ENCODE measurements around the gene INSYN2B. TPM values are rescaled to one million over a fixed set of nuclear protein-coding genes. Genes with fewer than 3 reads are reported as not detected.

INSYN2B gene
- total RNA-seq, 4 donors from 2014 or later, result not detected

- Histone ChIP-seq H3K27ac (no peak overlapping the region), H3K4me1 (no peaks in the 10 kb centered on the region), H3K9me3 (no peaks in the 10 kb centered on the region), H3K4me3 (no peak overlapping the region), H3K36me3 (no peaks in the 10 kb centered on the region), H3K27me3 (no peaks in the 10 kb centered on the region)
- ATAC-seq, result no peak
- WGBS, 2 donors (ENCODE audit: low coverage in 1 of 2), result 74 to 93% methylated on average over 2 to 3 of the region's 4 CpGs
- no peak for TF ChIP-seq POLR2A (IDR thresholded peaks at IDR 0.05)
- no peak for TF ChIP-seq CTCF (IDR thresholded peaks at IDR 0.05)
- no peak for TF ChIP-seq POLR2AphosphoS5 (IDR thresholded peaks at IDR 0.05)
- no peak for TF ChIP-seq EP300 (IDR thresholded peaks at IDR 0.05)
Observed at GRCh38 chr5:169897481-169897880, 82.8 kb downstream of the INSYN2B start.

DNA sequence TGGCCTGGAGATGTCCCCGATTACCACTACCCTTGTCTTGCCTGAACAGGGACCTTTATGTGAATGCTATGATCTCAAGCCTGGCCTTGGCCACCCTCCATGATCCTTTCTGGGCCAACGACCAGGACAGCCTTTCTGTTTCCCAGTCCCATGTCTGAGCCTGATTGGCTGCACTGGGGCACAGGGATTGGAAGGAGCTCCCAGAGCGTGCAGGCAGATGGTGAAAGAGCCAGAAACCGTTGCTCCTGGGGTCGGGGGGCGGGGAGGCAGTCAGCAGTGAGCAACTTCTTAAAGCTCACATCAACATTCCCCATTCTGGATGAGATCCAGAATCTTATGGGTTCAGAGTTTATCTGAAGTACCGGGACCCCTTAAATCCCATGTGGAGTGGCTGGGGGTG lies 84.4 kb downstream of the INSYN2B start:
- ATAC-seq, result no peak
- no peak for TF ChIP-seq POLR2A (IDR thresholded peaks at IDR 0.05)
- TF ChIP-seq EP300 (IDR thresholded peaks at IDR 0.05), result no peak
- TF ChIP-seq CTCF (IDR thresholded peaks at IDR 0.05), result no peak
- TF ChIP-seq POLR2AphosphoS5 (IDR thresholded peaks at IDR 0.05), result no peak
- H3K27ac ChIP-seq, result no peak overlapping the region
- no peaks in the 10 kb centered on the region for H3K27me3 ChIP-seq
- no peaks in the 10 kb centered on the region for H3K4me1 ChIP-seq
- 31 to 63% methylated on average over 1 to 3 of the region's 7 CpGs for WGBS, 2 donors (ENCODE audit: low coverage in 1 of 2)
- no peaks in the 10 kb centered on the region for H3K36me3 ChIP-seq
- H3K9me3 ChIP-seq, result no peaks in the 10 kb centered on the region
- no peak overlapping the region for H3K4me3 ChIP-seq

- Histone ChIP-seq H3K4me1 (no peaks in the 10 kb centered on the region), H3K36me3 (no peaks in the 10 kb centered on the region), H3K9me3 (no peaks in the 10 kb centered on the region), H3K27me3 (no peaks in the 10 kb centered on the region), H3K27ac (no peak overlapping the region), H3K4me3 (no peak overlapping the region)
- TF ChIP-seq CTCF (IDR thresholded peaks at IDR 0.05) (no peak), POLR2AphosphoS5 (IDR thresholded peaks at IDR 0.05) (no peak), EP300 (IDR thresholded peaks at IDR 0.05) (no peak), POLR2A (IDR thresholded peaks at IDR 0.05) (no peak)
- WGBS, 2 donors (ENCODE audit: low coverage in 1 of 2), result 38 to 40% methylated on average over 2 of the region's 2 CpGs
- no peak for ATAC-seq
Observed at GRCh38 chr5:169893571-169893970, 86.7 kb downstream of the INSYN2B start.

DNA sequence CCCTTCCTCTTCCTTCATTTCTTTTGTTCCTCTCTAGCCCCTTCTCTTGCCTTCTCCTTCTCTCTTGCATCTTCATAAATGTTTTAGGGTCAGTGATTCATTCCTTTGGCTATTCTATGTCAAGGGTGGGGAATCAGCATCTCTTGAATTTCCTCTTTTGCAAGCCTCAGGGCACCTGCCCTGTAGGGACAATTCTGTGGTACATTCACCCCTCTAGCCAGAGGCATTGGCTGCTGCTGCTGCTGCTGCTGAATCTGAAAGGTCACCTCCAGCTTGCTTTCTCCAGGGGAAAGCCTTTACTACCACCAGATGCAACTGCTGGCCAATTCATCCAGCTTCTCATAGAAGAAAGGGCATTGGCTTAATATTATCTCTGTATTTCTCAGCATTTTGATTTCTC lies 87.3 kb downstream of the INSYN2B start:
- H3K4me3 ChIP-seq, result no peak overlapping the region

More for the DNA sequence above, 87.3 kb downstream of the INSYN2B start:
- no peak for TF ChIP-seq EP300 (IDR thresholded peaks at IDR 0.05)
- TF ChIP-seq POLR2AphosphoS5 (IDR thresholded peaks at IDR 0.05), result no peak
- no peak for TF ChIP-seq CTCF (IDR thresholded peaks at IDR 0.05)
- TF ChIP-seq POLR2A (IDR thresholded peaks at IDR 0.05), result no peak
- ATAC-seq, result no peak
- Histone ChIP-seq H3K27me3 (no peaks in the 10 kb centered on the region), H3K27ac (no peak overlapping the region), H3K36me3 (no peaks in the 10 kb centered on the region), H3K9me3 (no peaks in the 10 kb centered on the region), H3K4me1 (no peaks in the 10 kb centered on the region)

All from gastroesophageal sphincter (tissue), 4 donors.